Mucosa of rectum (tissue), 2 donors: ENCODE results near the gene ALG12.

ENCODE experiments used
- H3K27ac ChIP-seq, 2 donors: one replicate each; pipeline ENCODE4 v1.7.0; 2013; ENCODE audit warnings: inconsistent platforms in 2 of 2, low read depth in 2 of 2, low read length in 2 of 2
- H3K27me3 ChIP-seq, 2 donors: one replicate each; pipeline ENCODE4 v1.7.0; 2013; ENCODE audit warnings: low read length in 2 of 2; ENCODE audit not compliant: control insufficient read depth in 2 of 2, insufficient read depth in 2 of 2
- H3K36me3 ChIP-seq, 2 donors: one replicate each; pipeline ENCODE4 v1.7.0; 2013; ENCODE audit warnings: low read length in 2 of 2; ENCODE audit not compliant: control insufficient read depth in 2 of 2, insufficient read depth in 2 of 2
- H3K4me1 ChIP-seq, 2 donors: one replicate each; pipeline ENCODE4 v1.7.0; 2013; ENCODE audit warnings: low read length in 2 of 2, mild to moderate bottlenecking in 1 of 2; ENCODE audit not compliant: control insufficient read depth in 2 of 2, insufficient read depth in 2 of 2
- H3K4me3 ChIP-seq, 2 donors: one replicate each; pipeline ENCODE4 v1.7.0; 2013; ENCODE audit warnings: low read length in 2 of 2
- H3K9ac ChIP-seq, 2 donors: one replicate each; pipeline ENCODE4 v1.7.0; 2013; ENCODE audit warnings: low read length in 2 of 2, low read depth in 1 of 2, mild to moderate bottlenecking in 1 of 2
- H3K9me3 ChIP-seq, 2 donors: one replicate each; pipeline ENCODE4 v1.7.0; 2013; ENCODE audit warnings: low read length in 2 of 2; ENCODE audit not compliant: control insufficient read depth in 2 of 2
- donor health status: healthy.
- donor health status: Normal muscosa, but diverticular disease.

ALG12 gene

DNA sequence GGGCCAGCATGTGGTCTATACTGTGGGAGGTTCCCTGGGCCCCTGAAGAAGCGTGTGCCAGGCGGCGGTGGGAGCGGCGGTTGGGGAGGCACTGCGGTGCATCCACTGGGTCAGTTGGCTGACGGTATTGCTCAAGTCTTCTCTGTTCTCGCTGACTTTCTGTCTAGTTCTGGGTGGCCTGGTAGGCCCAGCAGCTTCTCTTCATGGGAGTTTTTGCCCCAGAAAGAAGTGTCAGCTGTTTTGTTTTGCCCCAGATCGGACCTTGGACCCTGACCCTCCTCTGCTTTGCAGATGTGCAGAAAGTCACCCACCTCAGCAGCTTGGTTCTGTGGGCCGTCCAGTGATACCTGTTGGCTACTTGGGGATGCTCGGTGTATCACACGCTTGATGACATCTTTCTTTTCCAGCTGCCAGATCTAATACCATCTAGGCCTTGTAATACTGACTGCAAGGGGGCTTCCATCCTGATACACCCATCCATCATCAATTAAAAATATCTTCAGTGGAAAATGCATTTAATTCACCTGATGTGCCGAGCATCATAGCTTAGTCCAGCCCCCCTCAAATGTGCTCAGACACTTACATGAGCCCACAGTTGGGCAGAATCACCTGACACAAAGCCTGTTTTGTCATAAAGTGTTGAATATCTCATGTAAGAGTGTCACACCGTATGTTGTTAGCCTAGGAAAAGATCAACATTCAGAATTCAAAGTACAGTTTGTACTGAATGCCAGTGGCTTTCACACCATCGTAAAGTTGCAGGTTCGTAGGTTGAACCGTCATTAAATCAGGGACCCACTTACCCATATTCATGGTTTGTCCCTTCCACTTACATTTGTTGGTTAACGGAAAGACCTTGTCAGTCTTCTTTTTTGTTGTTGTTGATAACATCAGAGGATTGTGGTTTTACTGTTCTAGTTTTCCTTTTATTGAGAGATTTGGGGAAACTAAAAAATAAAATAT, 50.7 kb downstream of the ALG12 start:
- Histone ChIP-seq H3K4me3 (no peak overlapping the region), H3K9ac (no peak overlapping the region), H3K4me1 (no peaks in the 10 kb centered on the region), H3K27me3 (no peaks in the 10 kb centered on the region), H3K36me3 (peaks cover 0 to 2% of the 10 kb centered on the region in 2 donors), H3K27ac (peak overlapping the region; percentile 2 to 39), H3K9me3 (peaks cover 0 to 8% of the 10 kb centered on the region in 2 donors)

DNA sequence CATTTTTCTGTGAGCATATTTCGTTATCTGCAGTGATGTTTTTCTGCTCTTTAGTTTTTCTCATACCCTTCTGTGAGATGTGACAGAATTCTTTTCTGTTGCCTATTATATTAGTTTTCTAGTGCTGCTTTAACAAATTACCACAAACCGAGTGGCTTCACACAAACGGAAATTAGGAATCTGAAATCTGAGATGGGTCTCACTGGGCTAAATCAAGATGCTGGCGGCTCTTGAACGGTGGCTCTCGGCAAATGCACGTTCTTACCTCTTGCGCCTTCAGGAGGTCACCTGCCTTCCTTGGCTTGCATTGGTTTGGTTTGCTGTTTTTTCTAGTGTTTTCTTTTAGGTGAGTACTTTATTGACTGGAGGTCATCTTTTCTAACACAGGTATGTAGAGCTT, 51.6 kb downstream of the ALG12 start:
- no peaks in the 10 kb centered on the region for H3K4me1 ChIP-seq
- peaks cover 0 to 8% of the 10 kb centered on the region in 2 donors for H3K9me3 ChIP-seq
- H3K27me3 ChIP-seq = no peaks in the 10 kb centered on the region
- no peak overlapping the region for H3K9ac ChIP-seq
- peaks cover 0 to 2% of the 10 kb centered on the region in 2 donors for H3K36me3 ChIP-seq
- H3K4me3 ChIP-seq = peak overlapping the region in 1 of 2 donors; percentile 3
- H3K27ac ChIP-seq = no peak overlapping the region

DNA sequence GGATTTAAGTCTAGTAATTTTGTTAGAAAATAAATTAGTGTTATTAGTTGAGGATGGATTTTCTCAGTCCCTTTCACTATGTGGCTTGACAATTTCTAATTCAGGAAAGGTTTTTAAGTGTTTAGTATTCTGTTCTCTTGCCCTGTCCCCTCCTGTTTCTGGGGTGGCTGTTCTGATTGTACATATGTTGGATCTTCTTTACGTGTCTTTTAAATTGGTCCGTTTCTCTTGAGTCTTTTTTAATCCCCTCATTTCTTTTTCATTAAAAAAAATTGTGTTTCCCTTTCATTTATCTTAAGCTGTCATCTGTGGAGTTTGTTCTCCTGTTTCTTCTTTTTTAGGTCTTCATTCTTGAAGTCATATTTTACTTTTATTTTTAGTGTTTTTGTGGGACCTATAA, 52.1 kb downstream of the ALG12 start:
- Histone ChIP-seq H3K36me3 (peaks cover 0 to 2% of the 10 kb centered on the region in 2 donors), H3K27ac (no peak overlapping the region), H3K4me1 (no peaks in the 10 kb centered on the region), H3K9ac (no peak overlapping the region), H3K4me3 (no peak overlapping the region), H3K27me3 (no peaks in the 10 kb centered on the region), H3K9me3 (peaks cover 0 to 8% of the 10 kb centered on the region in 2 donors)

DNA sequence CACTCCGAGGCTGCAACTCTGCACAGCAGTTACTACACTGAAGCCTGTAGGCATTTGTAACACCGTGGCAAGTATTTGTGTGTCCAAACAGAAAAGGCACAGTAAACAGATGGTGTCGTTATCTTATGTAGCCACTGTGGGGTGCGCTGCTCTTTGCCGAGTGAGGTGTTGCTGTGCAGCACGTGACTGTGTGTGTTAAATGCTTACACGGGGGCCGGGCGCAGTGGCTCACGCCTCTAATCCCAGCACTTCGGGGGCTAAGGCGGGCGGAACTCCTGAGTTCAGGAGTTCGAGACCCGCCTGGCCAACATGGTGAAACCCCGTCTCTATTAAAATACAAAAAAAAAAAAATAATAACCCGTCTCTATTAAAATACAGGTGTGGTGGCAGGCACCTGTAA, 53.1 kb downstream of the ALG12 start:
- Histone ChIP-seq H3K27me3 (no peaks in the 10 kb centered on the region), H3K36me3 (peaks cover 0 to 2% of the 10 kb centered on the region in 2 donors), H3K9me3 (peaks cover 0 to 8% of the 10 kb centered on the region in 2 donors)

DNA sequence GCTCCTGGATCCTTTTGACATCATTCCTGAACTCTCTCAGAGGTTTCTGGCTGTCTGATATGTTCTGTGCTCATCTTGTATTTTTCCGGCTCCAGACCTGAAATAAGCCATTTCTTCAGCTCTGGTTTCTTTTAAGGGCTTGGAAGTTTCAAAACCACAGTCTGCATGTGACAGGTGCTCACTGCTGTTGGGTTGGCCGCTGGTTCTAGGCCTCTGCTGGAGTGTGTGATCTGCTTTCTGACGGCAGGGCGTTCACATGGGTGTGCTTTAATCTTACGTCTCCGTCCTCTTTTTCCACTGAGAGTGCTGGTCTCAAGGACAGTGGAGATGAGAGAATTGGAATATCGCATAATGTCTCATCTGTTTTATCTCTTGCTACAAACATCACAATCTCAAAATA, 54.3 kb downstream of the ALG12 start:
- Histone ChIP-seq H3K9me3 (peaks cover 0 to 8% of the 10 kb centered on the region in 2 donors), H3K27ac (no peak overlapping the region), H3K36me3 (peaks cover 0 to 2% of the 10 kb centered on the region in 2 donors), H3K27me3 (no peaks in the 10 kb centered on the region), H3K4me3 (no peak overlapping the region), H3K9ac (no peak overlapping the region), H3K4me1 (no peaks in the 10 kb centered on the region)

More for the DNA sequence above, 53.1 kb downstream of the ALG12 start:
- Histone ChIP-seq H3K4me3 (no peak overlapping the region), H3K9ac (no peak overlapping the region), H3K4me1 (no peaks in the 10 kb centered on the region), H3K27ac (no peak overlapping the region)

DNA sequence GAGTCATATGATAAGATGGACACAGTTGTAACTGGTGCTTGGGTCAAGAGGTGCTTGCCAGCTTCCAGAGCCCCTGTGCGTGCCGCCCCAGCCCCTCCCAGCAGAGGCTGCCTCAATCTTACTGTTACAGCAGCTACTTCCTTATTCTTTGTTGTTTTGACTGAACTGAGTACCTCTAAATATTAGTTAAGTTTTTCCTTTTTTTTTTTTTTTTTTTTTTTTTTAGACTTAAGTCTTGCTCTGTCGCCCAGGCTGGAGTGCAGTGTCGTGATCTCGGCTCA, 55.8 kb downstream of the ALG12 start:
- Histone ChIP-seq H3K9me3 (peaks cover 0 to 8% of the 10 kb centered on the region in 2 donors), H3K27me3 (no peaks in the 10 kb centered on the region), H3K4me1 (no peaks in the 10 kb centered on the region), H3K27ac (no peak overlapping the region), H3K36me3 (peaks cover 0 to 2% of the 10 kb centered on the region in 2 donors), H3K4me3 (no peak overlapping the region), H3K9ac (no peak overlapping the region)

DNA sequence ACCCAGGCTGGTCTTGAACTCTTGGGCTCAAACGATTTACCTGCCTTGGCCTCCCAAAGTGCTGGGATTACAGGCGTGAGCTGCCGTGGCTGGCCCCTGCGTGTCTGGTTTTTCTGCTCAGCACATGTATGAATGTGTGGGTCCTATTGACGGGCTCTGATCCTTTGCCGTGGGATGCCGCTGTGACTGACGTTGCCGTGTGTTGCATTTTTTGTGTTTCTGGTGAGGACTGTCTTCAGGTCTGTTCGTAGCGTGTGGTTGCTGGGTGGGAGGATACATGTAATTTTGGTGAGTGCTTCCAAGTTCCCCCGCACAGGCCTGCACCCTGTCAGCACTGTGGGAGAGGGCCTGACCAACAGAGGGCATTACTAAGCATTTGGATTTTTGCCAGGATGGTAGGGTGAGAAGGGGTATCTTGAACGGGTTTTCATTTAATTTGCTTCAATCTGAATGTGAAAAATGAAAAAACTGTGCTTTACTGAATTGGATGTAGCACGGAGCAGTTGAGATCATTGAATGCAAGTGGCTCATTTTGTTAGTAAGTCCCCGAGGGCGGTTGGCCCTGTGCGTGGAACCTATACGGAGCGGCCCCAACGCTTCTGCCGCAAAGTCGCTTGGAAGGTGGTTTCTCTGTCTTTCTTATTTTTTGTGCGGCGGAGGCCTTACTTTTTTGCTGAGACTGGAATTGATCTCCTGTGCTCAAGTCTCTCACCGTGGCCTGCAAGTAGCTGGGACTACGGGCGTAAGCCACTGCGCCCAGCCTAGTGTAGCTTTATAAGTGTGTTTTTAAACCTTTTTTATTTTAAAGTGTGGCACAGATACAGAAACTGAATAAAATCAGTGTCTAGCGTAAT, 56.4 kb downstream of the ALG12 start:
- H3K9me3 ChIP-seq = peaks cover 0 to 8% of the 10 kb centered on the region in 2 donors
- H3K27ac ChIP-seq = no peak overlapping the region
- H3K9ac ChIP-seq = no peak overlapping the region
- H3K4me3 ChIP-seq = no peak overlapping the region
- no peaks in the 10 kb centered on the region for H3K4me1 ChIP-seq
- no peaks in the 10 kb centered on the region for H3K27me3 ChIP-seq
- H3K36me3 ChIP-seq = no peaks in the 10 kb centered on the region

DNA sequence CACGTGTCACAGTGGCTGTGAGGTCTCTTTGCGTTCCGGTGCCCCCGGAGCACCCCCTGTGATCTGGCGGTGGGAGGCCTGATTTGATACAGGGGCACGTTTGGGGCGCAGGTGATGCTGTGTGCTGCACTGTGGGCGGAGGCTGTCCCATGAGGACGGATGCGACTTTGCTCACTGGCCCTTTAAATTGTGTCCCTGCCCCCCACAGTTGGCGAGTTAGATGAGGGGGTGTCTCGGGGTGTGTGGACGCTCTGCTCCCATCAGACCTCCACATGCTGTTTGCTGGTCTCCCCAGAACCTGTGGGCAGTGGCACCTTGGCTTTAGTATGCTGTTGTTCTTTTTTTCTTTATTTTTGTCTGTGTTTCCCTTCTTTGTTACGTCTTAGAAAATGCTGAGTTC, 59.4 kb downstream of the ALG12 start:
- Histone ChIP-seq H3K4me1 (peaks cover 18% of the 10 kb centered on the region in 2 donors), H3K9ac (no peak overlapping the region), H3K27ac (no peak overlapping the region), H3K27me3 (no peaks in the 10 kb centered on the region), H3K4me3 (no peak overlapping the region), H3K36me3 (no peaks in the 10 kb centered on the region), H3K9me3 (no peaks in the 10 kb centered on the region)

DNA sequence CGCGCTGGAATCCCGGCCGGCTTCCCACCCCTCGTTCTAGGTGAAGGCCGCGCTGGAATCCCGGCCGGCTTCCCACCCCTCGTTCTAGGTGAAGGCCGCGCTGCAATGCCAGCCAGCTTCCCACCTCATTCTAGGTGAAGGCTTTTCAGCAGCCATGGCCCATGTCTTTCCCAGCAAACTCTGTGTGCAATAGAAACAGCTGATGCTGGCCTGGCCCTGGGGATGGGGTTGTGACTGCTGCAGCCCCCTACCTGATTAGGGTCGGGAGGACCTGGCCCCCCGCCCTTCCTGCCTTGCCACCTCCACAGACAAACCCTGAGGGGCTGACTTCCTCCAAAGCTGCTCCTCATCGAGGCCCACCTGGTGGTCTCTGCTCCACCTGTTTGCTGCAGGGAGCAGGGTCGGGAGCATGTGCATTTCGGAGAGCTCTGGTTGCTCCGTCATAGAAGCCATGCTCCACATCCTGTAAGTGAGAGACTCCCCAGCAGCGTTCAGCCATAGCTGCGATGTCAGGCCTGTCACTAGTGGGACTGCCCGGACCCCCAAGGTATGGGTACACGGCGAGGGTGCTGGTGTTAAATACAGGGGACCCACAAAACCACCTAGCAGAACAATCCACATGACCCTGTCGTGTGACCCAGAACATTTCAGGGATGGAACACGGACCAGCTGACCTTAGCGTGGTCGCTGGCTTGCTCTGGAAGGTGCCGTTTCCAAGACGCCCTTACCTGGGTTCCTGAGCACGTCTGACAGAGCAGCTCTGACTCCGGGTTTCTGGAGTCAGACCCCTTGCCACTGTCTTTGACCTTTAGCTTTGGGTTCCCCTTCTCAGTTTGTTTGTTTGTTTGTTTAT, 61.2 kb downstream of the ALG12 start:
- Histone ChIP-seq H3K9me3 (no peaks in the 10 kb centered on the region), H3K4me3 (no peak overlapping the region), H3K36me3 (no peaks in the 10 kb centered on the region), H3K27me3 (no peaks in the 10 kb centered on the region), H3K27ac (no peak overlapping the region), H3K4me1 (peaks cover 18 to 22% of the 10 kb centered on the region in 2 donors), H3K9ac (no peak overlapping the region)
